Right cardiac atrium (tissue), 5 donors: Measurements from ENCODE around the gene PASK. TPM values are rescaled to one million over a fixed set of nuclear protein-coding genes. Genes with fewer than 3 reads are reported as not detected.

Source experiments
- ATAC-seq, 2 donors: fragments of 200-7000 bp; cut with Tn5 transposase; one replicate each; pipeline versions ENCODE4 v1.8.0 to v1.9.1; 2020; ENCODE audit warnings: moderate library complexity in 2 of 2, mild to moderate bottlenecking in 1 of 2
- DNase-seq, 3 donors: peaks; one replicate each; pipeline ENCODE4 v3.0.0-alpha.2; 2020
- H3K27ac ChIP-seq: one replicate; pipeline ENCODE4 v1.5.1; 2013; ENCODE audit warnings: mild to moderate bottlenecking, low read length, control low read depth, moderate library complexity
- H3K27me3 ChIP-seq: one replicate; pipeline ENCODE4 v1.6.1; 2013; ENCODE audit not compliant: control insufficient read depth, insufficient read depth
- H3K4me1 ChIP-seq: one replicate; pipeline ENCODE4 v1.6.1; 2013; ENCODE audit warnings: low read length; ENCODE audit not compliant: control insufficient read depth, insufficient read depth
- H3K4me3 ChIP-seq: one replicate; pipeline ENCODE4 v1.5.1; 2013; ENCODE audit warnings: low read length, control low read depth
- H3K9me3 ChIP-seq: one replicate; pipeline ENCODE4 v1.6.1; 2013; ENCODE audit warnings: low read length; ENCODE audit not compliant: control insufficient read depth
- WGBS: extraction: QIAGEN DNeasy Blood & Tissue Kit; methylation state at CpG from one replicate; pipeline ENCODE4 v1.1.7; 2013; 5-methylcytosine and 5-hydroxymethylcytosine counted together
- intact Hi-C, 4 donors: fragments of 100-400 bp; cut with DNase I; formaldehyde crosslinking; loops; one replicate each; pipeline versions ENCODE4 v1.11.0 to v1.14.0; 2022 to 2023
- polyA plus RNA-seq: library from polyadenylated mRNA; stranded (reverse); fragments of 200-250 nt; gene quantifications from one replicate; pipeline ENCODE4 v1.2.3, GENCODE V29; 2013
- total RNA-seq, 4 donors: library from RNA; stranded (reverse); fragmentation: NEBNext Ultra II Directional; extraction: Animal tissue kit (Norgen Biotek cat#: 25700); gene quantifications; one replicate each; pipeline ENCODE4 v1.2.1, GENCODE V29; 2021
- donor health status: healthy with polysubstance abuse.
- donor health status: DM: no; HTN: yes; CAD: no.
- donor health status: DM: no; HTN: no; CAD: no.
- donor health status: DM: no; HTN: yes; CAD: no; lungs with severe emphysema.
- donor health status: DM: yes; HTN: yes; CAD: no.

PASK gene
- total and polyA plus RNA-seq, 5 donors, result 1.1 to 5.3 (median 2.9) TPM

DNA sequence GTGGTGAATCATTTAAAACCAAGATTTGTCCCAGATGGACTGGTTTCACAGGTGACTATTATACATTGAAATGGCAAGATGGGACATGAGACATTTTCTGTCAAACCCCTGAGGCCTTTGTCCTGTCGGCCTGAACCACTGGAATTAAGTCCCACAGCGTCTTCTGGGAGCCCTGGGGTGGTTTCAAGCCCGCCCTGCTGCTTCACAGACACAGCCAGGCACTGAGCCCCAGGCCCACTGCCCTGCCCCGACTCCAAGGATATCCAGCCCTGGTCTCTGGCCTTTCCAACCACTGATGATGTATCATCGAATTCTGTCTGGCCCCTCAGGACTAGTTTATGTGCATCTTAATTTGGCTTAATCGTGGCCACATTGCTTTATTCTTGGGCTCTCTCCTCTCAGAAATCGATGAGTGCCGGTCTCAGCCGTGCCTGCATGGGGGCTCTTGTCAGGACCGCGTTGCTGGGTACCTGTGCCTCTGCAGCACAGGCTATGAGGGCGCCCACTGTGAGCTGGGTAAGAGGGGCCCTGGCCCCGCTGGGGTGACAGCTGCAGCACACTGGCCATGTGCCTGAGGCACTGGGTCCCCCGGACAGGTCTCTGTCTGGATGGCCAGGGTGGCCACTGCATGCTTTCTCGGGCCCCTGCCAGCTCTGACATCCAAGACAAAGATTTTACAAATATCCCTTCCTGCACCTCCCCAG lies 86.7 kb downstream of the PASK start:
- intact Hi-C loops, result loop anchor here in 1 of 4 donors (10.0 kb wide), 1 partner anchor 198 kb away; the partner anchor contains the start of gene AGXT
- Histone ChIP-seq H3K27ac (no peak overlapping the region), H3K4me1 (no peaks in the 10 kb centered on the region), H3K4me3 (no peak overlapping the region), H3K27me3 (no peaks in the 10 kb centered on the region), H3K9me3 (no peaks in the 10 kb centered on the region)
- 79% methylated on average over 15 of the region's 15 CpGs for WGBS
- DNase-seq, result peak in 2 of 3 donors; percentile 27 to 30
- ATAC-seq, result no peak

DNA sequence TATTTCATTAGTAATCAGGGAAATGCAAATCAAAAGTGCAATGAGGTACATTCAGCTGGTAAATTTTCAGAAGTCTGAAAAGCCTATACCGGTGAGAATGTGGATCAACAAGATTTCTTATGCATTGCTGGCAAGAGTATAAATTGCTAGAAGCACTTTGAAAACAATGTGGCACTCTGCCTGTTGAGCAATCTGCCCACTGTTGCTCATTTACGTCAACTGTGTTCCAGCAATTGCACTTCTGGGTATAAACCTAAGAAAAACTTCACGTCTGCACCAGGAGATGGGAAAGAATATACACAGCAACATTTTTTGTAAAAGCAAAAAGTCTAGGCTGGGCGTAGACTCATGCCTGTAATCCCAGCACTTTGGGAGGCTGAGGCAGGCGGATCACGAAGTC lies 88.0 kb downstream of the PASK start:
- ATAC-seq (no peak), DNase-seq (peak in 1 of 3 donors; percentile 43)
- intact Hi-C loops, result loop anchor here in 1 of 4 donors (10.0 kb wide), 1 partner anchor 196 kb away; the partner anchor contains the start of gene AGXT

More for the DNA sequence above, 88.0 kb downstream of the PASK start:
- Histone ChIP-seq H3K27ac (no peak overlapping the region), H3K4me1 (no peaks in the 10 kb centered on the region), H3K9me3 (no peaks in the 10 kb centered on the region), H3K4me3 (no peak overlapping the region), H3K27me3 (no peaks in the 10 kb centered on the region)
- 74% methylated on average over 6 of the region's 6 CpGs for WGBS

Other genes with a start within 250 kb of the PASK start
- gene CROCC2, start 243.1 kb downstream of the PASK start, total RNA-seq, result under 1 TPM in 1 of 4 donors, not detected in 3; 0.03 TPM
- not detected for gene CROCC2, start 243.1 kb downstream of the PASK start, polyA plus RNA-seq
- gene SNED1, start 150.9 kb downstream of the PASK start, total RNA-seq, result 10 to 100 TPM; 13.8 to 19.2 (median 16.8) TPM
- gene SNED1, start 150.9 kb downstream of the PASK start, polyA plus RNA-seq, result 6.7 TPM
- 10 to 100 TPM; 17.6 to 23.2 (median 20.4) TPM for gene MTERF4, start 47.2 kb downstream of the PASK start, total RNA-seq
- 21.5 TPM for gene MTERF4, start 47.2 kb downstream of the PASK start, polyA plus RNA-seq
- 10 to 100 TPM; 57.7 to 77.1 (median 73.1) TPM for gene PPP1R7, start 995 bp upstream of the PASK start, total RNA-seq
- 112 TPM for gene PPP1R7, start 995 bp upstream of the PASK start, polyA plus RNA-seq
- gene ANO7, start 39.2 kb upstream of the PASK start, total RNA-seq, result 1 to 10 TPM in 3 of 4 donors, under 1 TPM in 1; 0.89 to 2.1 (median 1.2) TPM
- gene ANO7, start 39.2 kb upstream of the PASK start, polyA plus RNA-seq, result 1.1 TPM
- 100 to 1,000 TPM; 368 to 394 (median 376) TPM for gene HDLBP, start 166.2 kb upstream of the PASK start, total RNA-seq
- gene HDLBP, start 166.2 kb upstream of the PASK start, polyA plus RNA-seq, result 265 TPM
- 100 to 1,000 TPM; 232 to 335 (median 247) TPM for gene SEPTIN2, start 166.5 kb upstream of the PASK start, total RNA-seq
- gene SEPTIN2, start 166.5 kb upstream of the PASK start, polyA plus RNA-seq, result 153 TPM
- gene FARP2, start 206.8 kb upstream of the PASK start, total RNA-seq, result 10 to 100 TPM; 22.6 to 28.4 (median 24.5) TPM
- gene FARP2, start 206.8 kb upstream of the PASK start, polyA plus RNA-seq, result 6.1 TPM